GM12873 (cell line): ENCODE results near the gene OSBPL6.

Source experiments
- TF ChIP-seq, protein P1 (sequence below): IDR thresholded peaks from 2 replicates; pipeline ENCODE4 v1.5.1; 2012; ENCODE audit warnings: low read depth, mild to moderate bottlenecking, moderate library complexity, low read length, control low read depth; ENCODE audit not compliant: insufficient read depth; ENCODE audit errors: missing control alignments

OSBPL6 gene

GRCh38 chr2:178251151-178251955 is 57.0 kb downstream of the OSBPL6 start:
- TF ChIP-seq, protein P1, sequence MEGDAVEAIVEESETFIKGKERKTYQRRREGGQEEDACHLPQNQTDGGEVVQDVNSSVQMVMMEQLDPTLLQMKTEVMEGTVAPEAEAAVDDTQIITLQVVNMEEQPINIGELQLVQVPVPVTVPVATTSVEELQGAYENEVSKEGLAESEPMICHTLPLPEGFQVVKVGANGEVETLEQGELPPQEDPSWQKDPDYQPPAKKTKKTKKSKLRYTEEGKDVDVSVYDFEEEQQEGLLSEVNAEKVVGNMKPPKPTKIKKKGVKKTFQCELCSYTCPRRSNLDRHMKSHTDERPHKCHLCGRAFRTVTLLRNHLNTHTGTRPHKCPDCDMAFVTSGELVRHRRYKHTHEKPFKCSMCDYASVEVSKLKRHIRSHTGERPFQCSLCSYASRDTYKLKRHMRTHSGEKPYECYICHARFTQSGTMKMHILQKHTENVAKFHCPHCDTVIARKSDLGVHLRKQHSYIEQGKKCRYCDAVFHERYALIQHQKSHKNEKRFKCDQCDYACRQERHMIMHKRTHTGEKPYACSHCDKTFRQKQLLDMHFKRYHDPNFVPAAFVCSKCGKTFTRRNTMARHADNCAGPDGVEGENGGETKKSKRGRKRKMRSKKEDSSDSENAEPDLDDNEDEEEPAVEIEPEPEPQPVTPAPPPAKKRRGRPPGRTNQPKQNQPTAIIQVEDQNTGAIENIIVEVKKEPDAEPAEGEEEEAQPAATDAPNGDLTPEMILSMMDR, result no peak

DNA sequence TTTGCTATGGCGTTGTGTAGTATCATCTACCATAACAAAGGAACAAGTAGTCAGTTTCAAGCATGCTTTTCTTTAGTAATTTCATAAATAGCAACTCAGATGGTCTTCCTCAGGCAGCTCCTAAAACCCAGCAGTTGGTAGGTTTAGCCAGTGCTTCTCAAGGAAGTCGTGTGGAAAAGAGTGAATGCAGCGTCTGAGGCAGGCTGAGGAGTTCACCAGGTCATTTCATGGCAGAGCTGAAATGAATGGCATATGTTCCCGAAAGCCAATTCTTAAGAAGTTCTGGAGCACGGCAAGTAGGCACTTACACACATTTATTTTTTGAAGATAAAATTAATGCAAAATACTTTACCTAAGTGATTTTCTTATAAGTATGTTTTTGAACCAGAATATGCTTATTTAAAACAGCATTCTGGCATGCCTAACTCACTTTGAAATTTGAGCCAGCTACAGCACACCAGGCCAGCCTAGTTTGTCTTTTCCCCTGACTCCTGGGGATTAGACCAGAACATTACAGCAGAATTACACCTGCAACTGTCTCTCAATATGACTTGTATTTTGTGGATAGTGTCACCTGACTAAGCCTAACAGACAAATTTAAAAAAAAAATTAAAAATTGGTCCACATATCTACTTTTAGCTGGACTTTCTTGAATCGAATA is 62.2 kb downstream of the OSBPL6 start:
- TF ChIP-seq, protein P1, result no peak

- TF ChIP-seq, protein P1, result no peak
These were observed 62.8 kb downstream of the OSBPL6 start for GRCh38 chr2:178257127-178257526.

DNA sequence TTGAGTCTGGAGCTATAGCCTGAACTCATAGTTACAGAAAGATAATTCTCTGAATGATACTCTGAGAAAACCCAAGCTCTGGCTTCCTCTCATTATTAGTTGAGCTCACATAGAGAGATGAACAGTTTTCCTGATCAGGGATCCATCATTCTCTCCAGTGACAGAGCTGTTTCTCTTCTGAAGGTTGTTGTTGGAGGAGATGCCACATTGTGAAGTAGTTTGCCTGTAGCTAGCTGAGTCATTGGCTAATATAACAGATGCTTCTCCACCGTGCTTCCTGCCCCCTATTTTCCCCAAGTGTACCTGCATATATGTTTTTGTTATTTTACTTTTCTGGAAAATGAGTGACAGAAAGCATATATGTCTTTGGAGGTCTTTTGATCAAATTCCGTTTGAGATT is 64.6 kb downstream of the OSBPL6 start:
- TF ChIP-seq, protein P1, result no peak

DNA sequence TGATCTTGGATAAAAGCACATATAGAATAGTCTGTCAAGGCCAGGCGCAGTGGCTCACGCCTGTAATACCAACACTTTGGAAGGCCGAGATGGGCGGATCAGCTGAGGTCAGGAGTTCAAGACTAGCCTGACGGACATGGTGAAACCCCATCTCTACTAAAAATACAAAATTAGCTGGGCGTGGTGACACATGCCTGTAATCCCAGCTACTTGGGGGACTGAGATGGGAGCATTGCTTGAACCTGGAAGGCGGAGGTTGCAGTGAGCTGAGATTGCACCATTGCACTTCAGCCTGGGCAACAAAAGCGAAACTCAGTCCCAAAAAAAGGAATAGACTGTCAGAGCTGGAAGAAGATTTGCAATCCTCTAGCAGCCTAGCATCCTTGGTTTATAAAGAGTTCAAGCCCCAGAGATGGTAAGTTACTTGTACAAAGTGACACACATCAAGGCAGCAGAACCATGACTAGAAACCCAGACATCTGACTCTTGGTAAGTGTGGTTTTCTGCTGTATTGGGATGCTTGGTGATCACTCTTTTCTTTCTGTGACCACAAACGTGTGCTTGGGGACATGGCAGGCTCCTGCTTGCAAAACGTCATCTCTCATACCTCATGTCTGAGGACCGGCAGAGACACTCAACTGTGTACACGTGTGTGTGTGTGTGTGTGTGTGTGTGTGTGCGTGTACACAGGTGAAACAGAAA is 69.0 kb downstream of the OSBPL6 start:
- TF ChIP-seq, protein P1, result no peak

GRCh38 chr2:178264211-178264610 is 69.9 kb downstream of the OSBPL6 start:
- TF ChIP-seq, protein P1, result no peak

- TF ChIP-seq, protein P1, result no peak
These were observed 71.5 kb downstream of the OSBPL6 start for GRCh38 chr2:178265851-178266250.
